ENCODE measurements around the gene NANS.
"Not testable (repeated sequence)": the region's sequence is repeated elsewhere in the genome, so short reads cannot be mapped to it uniquely, and the experiment has no call there.

The NANS gene

GRCh38 chr9:98064623-98065392 lies 8.3 kb downstream of the NANS start:
- Histone ChIP-seq H3K36me3 (ENCODE audit: control insufficient read depth, insufficient read depth, low read length, severe bottlenecking) (peaks cover 38% of the 10 kb centered on the region), H3K4me3 (ENCODE audit: low read length) (no peak overlapping the region), H3K9ac (ENCODE audit: low read length) (no peak overlapping the region), H3K4me1 (ENCODE audit: control insufficient read depth, insufficient read depth, low read length) (peaks cover 3% of the 10 kb centered on the region), H3K27me3 (replicated peaks; ENCODE audit: control insufficient read depth, insufficient read depth, low read length) (no peaks in the 10 kb centered on the region), H3K9me3 (ENCODE audit: control insufficient read depth, low read length) (no peaks in the 10 kb centered on the region)
- no peak for DNase-seq (ENCODE audit: low read depth)

DNA sequence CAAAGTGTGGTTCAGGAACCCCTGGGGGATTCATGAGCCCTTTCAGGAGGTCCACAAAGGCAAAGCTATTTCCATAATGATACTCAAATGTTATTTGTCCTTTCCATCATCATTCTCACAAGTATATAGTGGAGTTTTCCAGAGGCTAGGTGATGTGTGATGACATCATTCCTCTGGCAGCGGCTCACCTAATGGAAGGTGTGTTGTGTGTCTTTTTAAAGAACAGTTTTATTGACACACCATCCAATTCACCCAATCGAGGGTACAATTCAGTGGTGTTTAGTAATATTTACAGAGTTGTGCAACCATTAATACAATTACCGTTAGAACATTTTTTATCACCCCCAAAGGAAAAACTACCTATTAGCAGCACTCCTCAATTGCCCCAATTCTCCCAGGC lies 9.7 kb downstream of the NANS start:
- no peak overlapping the region for H3K4me3 ChIP-seq (ENCODE audit: low read length)
- H3K9me3 ChIP-seq (ENCODE audit: control insufficient read depth, low read length) = no peaks in the 10 kb centered on the region
- no peak for DNase-seq (ENCODE audit: low read depth)
- H3K27me3 ChIP-seq (replicated peaks; ENCODE audit: control insufficient read depth, insufficient read depth, low read length) = no peaks in the 10 kb centered on the region
- peaks cover 32% of the 10 kb centered on the region for H3K36me3 ChIP-seq (ENCODE audit: control insufficient read depth, insufficient read depth, low read length, severe bottlenecking)
- H3K9ac ChIP-seq (ENCODE audit: low read length) = no peak overlapping the region
- H3K4me1 ChIP-seq (ENCODE audit: control insufficient read depth, insufficient read depth, low read length) = peaks cover 3% of the 10 kb centered on the region

GRCh38 chr9:98067184-98067583 lies 10.7 kb downstream of the NANS start:
- no peak for DNase-seq (ENCODE audit: low read depth)
- H3K9me3 ChIP-seq (ENCODE audit: control insufficient read depth, low read length) = no peaks in the 10 kb centered on the region
- no peak overlapping the region for H3K9ac ChIP-seq (ENCODE audit: low read length)
- peaks cover 3% of the 10 kb centered on the region for H3K4me1 ChIP-seq (ENCODE audit: control insufficient read depth, insufficient read depth, low read length)
- H3K27me3 ChIP-seq (replicated peaks; ENCODE audit: control insufficient read depth, insufficient read depth, low read length) = no peaks in the 10 kb centered on the region
- H3K4me3 ChIP-seq (ENCODE audit: low read length) = no peak overlapping the region
- peaks cover 29% of the 10 kb centered on the region for H3K36me3 ChIP-seq (ENCODE audit: control insufficient read depth, insufficient read depth, low read length, severe bottlenecking)

DNA sequence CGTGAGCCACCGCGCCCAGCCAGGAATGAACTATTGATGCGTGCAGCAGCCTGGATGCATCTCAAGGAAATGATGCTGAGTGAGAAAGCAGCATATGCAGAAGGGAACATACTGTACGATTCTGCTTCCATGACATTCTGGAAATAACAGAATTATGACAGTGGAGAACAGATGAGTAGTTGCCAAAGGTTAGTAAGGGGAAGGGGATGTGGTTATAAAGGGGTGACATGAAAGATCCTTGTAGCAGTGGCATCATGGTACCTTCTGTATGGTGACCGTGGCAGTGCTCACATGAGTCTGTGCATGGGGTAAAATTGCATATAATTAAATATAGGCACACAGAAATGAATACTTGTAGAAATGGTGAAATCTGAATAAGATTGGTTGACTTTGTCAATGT lies 13.0 kb downstream of the NANS start:
- DNase-seq (ENCODE audit: low read depth) = no peak
- H3K4me3 ChIP-seq (ENCODE audit: low read length) = no peak overlapping the region
- no peaks in the 10 kb centered on the region for H3K9me3 ChIP-seq (ENCODE audit: control insufficient read depth, low read length)
- H3K36me3 ChIP-seq (ENCODE audit: control insufficient read depth, insufficient read depth, low read length, severe bottlenecking) = peaks cover 16% of the 10 kb centered on the region
- peaks cover 5% of the 10 kb centered on the region for H3K4me1 ChIP-seq (ENCODE audit: control insufficient read depth, insufficient read depth, low read length)
- H3K27me3 ChIP-seq (replicated peaks; ENCODE audit: control insufficient read depth, insufficient read depth, low read length) = no peaks in the 10 kb centered on the region
- no peak overlapping the region for H3K9ac ChIP-seq (ENCODE audit: low read length)

- H3K4me1 ChIP-seq (ENCODE audit: control insufficient read depth, insufficient read depth, low read length) = peaks cover 15% of the 10 kb centered on the region
- no peaks in the 10 kb centered on the region for H3K27me3 ChIP-seq (replicated peaks; ENCODE audit: control insufficient read depth, insufficient read depth, low read length)
- H3K9me3 ChIP-seq (ENCODE audit: control insufficient read depth, low read length) = no peaks in the 10 kb centered on the region
- DNase-seq (ENCODE audit: low read depth) = no peak
- no peak overlapping the region for H3K4me3 ChIP-seq (ENCODE audit: low read length)
- H3K36me3 ChIP-seq (ENCODE audit: control insufficient read depth, insufficient read depth, low read length, severe bottlenecking) = peaks cover 10% of the 10 kb centered on the region
- H3K9ac ChIP-seq (ENCODE audit: low read length) = no peak overlapping the region
Observed at GRCh38 chr9:98070704-98071103, 14.2 kb downstream of the NANS start.

- Histone ChIP-seq H3K4me1 (ENCODE audit: control insufficient read depth, insufficient read depth, low read length) (peaks cover 19% of the 10 kb centered on the region), H3K9ac (ENCODE audit: low read length) (no peak overlapping the region), H3K9me3 (ENCODE audit: control insufficient read depth, low read length) (no peaks in the 10 kb centered on the region), H3K27me3 (replicated peaks; ENCODE audit: control insufficient read depth, insufficient read depth, low read length) (no peaks in the 10 kb centered on the region), H3K4me3 (ENCODE audit: low read length) (no peak overlapping the region), H3K36me3 (ENCODE audit: control insufficient read depth, insufficient read depth, low read length, severe bottlenecking) (peaks cover 4% of the 10 kb centered on the region)
- DNase-seq (ENCODE audit: low read depth) = no peak
Observed at GRCh38 chr9:98071737-98072136, 15.2 kb downstream of the NANS start.

- Histone ChIP-seq H3K4me1 (ENCODE audit: control insufficient read depth, insufficient read depth, low read length) (peaks cover 15% of the 10 kb centered on the region), H3K27me3 (replicated peaks; ENCODE audit: control insufficient read depth, insufficient read depth, low read length) (no peaks in the 10 kb centered on the region), H3K4me3 (ENCODE audit: low read length) (peak overlapping the region; percentile 35), H3K36me3 (ENCODE audit: control insufficient read depth, insufficient read depth, low read length, severe bottlenecking) (peaks cover 17% of the 10 kb centered on the region), H3K9ac (ENCODE audit: low read length) (peak overlapping the region; percentile 64), H3K9me3 (ENCODE audit: control insufficient read depth, low read length) (no peaks in the 10 kb centered on the region)
- peak; percentile 86 for DNase-seq (ENCODE audit: low read depth)
Observed at GRCh38 chr9:98074115-98074990, 17.8 kb downstream of the NANS start.

DNA sequence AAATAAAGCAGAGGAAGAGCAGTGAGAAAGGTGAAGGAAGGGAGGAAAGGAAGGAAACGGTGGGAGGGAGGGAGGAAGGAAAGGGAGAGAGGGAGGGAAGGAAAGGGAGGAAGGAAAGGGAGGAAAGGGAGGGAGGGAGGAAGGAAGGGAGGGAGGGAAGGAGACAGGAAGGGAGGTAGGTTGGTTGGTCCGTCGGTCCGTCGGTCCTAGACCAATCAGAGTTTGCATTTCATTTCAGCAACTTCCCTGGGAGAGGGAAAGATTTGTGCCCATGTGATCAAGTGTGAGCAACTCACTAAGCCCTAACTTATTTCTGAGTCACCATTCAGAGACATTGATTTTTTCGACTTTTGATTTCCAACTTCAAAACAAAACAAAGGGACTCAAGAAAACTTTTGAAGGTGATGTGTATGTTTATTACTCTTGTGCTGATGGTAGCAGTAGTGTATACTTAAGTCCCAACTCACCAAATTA lies 18.8 kb downstream of the NANS start:
- Histone ChIP-seq H3K9me3 (ENCODE audit: control insufficient read depth, low read length) (no peaks in the 10 kb centered on the region), H3K36me3 (ENCODE audit: control insufficient read depth, insufficient read depth, low read length, severe bottlenecking) (peaks cover 21% of the 10 kb centered on the region), H3K4me3 (ENCODE audit: low read length) (peak overlapping the region; percentile 35), H3K4me1 (ENCODE audit: control insufficient read depth, insufficient read depth, low read length) (peaks cover 17% of the 10 kb centered on the region), H3K27me3 (replicated peaks; ENCODE audit: control insufficient read depth, insufficient read depth, low read length) (no peaks in the 10 kb centered on the region), H3K9ac (ENCODE audit: low read length) (peak overlapping the region; percentile 64)
- DNase-seq (ENCODE audit: low read depth) = peak; percentile 77

GRCh38 chr9:98076514-98076890 lies 20.0 kb downstream of the NANS start:
- H3K9me3 ChIP-seq (ENCODE audit: control insufficient read depth, low read length); H3K9ac ChIP-seq (ENCODE audit: low read length); H3K27me3 ChIP-seq (replicated peaks; ENCODE audit: control insufficient read depth, insufficient read depth, low read length); H3K4me3 ChIP-seq (ENCODE audit: low read length); DNase-seq (ENCODE audit: low read depth): not testable (repeated sequence)
- peaks cover 28% of the 10 kb centered on the region for H3K4me1 ChIP-seq (ENCODE audit: control insufficient read depth, insufficient read depth, low read length)
- H3K36me3 ChIP-seq (ENCODE audit: control insufficient read depth, insufficient read depth, low read length, severe bottlenecking) = peaks cover 26% of the 10 kb centered on the region

- no peak overlapping the region for H3K4me3 ChIP-seq (ENCODE audit: low read length)
- peaks cover 37% of the 10 kb centered on the region for H3K4me1 ChIP-seq (ENCODE audit: control insufficient read depth, insufficient read depth, low read length)
- no peaks in the 10 kb centered on the region for H3K9me3 ChIP-seq (ENCODE audit: control insufficient read depth, low read length)
- H3K36me3 ChIP-seq (ENCODE audit: control insufficient read depth, insufficient read depth, low read length, severe bottlenecking) = peaks cover 40% of the 10 kb centered on the region
- H3K9ac ChIP-seq (ENCODE audit: low read length) = no peak overlapping the region
- no peak for DNase-seq (ENCODE audit: low read depth)
- no peaks in the 10 kb centered on the region for H3K27me3 ChIP-seq (replicated peaks; ENCODE audit: control insufficient read depth, insufficient read depth, low read length)
Observed at GRCh38 chr9:98078895-98079294, 22.4 kb downstream of the NANS start.

DNA sequence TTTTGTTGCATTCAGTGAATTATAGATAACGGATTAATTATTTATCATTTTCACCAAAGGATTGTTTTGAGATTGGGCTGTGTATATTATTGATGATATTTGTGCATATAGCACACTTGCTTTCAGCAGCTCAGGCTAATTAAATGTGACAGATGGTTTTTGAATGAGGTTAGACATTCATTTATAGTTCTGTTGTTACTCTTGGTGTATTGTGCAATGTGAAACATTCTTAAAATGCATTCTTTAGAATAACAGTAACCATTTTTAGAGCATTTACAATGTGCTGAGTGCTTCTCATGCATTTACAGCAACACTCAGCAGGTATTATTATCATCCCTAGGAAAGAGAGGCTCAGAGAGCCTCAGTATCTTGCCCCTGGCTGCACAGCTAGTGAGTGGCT lies 23.8 kb downstream of the NANS start:
- peaks cover 28% of the 10 kb centered on the region for H3K4me1 ChIP-seq (ENCODE audit: control insufficient read depth, insufficient read depth, low read length)
- no peaks in the 10 kb centered on the region for H3K27me3 ChIP-seq (replicated peaks; ENCODE audit: control insufficient read depth, insufficient read depth, low read length)
- peaks cover 46% of the 10 kb centered on the region for H3K36me3 ChIP-seq (ENCODE audit: control insufficient read depth, insufficient read depth, low read length, severe bottlenecking)
- no peak overlapping the region for H3K9ac ChIP-seq (ENCODE audit: low read length)
- no peaks in the 10 kb centered on the region for H3K9me3 ChIP-seq (ENCODE audit: control insufficient read depth, low read length)
- peak; percentile 90 for DNase-seq (ENCODE audit: low read depth)
- H3K4me3 ChIP-seq (ENCODE audit: low read length) = no peak overlapping the region

Measured in adipocyte (in vitro differentiated cells).